Measurements from ENCODE around the gene C1orf159. TPM values are rescaled to one million over a fixed set of nuclear protein-coding genes. Genes with fewer than 3 reads are reported as not detected.
"Not testable (repeated sequence)": the region's sequence is repeated elsewhere in the genome, so short reads cannot be mapped to it uniquely, and the experiment has no call there.

The C1orf159 gene
- total RNA-seq, 1 experiment from 2014 or later: 32.4 TPM

DNA sequence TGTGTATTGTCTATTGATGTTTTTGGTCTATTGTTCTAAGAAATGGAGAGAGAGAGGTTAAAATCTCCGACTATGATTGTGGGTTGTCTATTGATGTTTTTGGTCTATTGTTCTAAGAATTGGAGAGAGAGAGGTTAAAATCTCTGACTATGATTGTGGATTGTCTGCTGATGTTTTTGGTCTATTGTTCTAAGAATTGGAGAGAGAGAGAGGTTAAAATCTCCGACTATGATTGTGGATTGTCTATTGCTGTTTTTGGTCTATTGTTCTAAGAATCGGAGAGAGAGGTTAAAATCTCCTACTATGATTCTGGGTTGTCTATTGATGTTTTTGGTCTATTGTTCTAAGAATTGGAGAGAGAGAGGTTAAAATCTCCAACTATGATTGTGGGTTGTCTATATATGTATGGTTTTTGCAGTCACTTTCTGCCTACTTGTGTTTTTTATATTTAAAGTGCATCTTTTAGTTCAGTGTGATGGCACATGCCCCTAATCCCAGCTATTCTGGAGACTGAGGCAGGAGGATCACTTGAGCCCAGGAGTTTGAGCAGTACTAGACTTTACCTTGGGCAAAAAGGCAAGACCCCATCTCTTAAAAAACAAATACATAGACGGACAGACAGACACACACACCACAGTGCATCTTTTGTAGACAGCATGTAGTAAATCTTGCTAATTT, 16.2 kb downstream of the C1orf159 start:
- TF ChIP-seq CTCF (IDR thresholded peaks at IDR 0.05; ENCODE audit: unreplicated experiment): no peak
- H3K4me3 Mint-ChIP-seq (ENCODE audit: low read depth, unreplicated experiment): no peak overlapping the region
- no peak for DNase-seq
- H3K9me3 Mint-ChIP-seq (ENCODE audit: low read depth, unreplicated experiment): peaks cover 4% of the 10 kb centered on the region
- H3K27me3 Mint-ChIP-seq (ENCODE audit: unreplicated experiment): no peaks in the 10 kb centered on the region
- H3K27ac Mint-ChIP-seq (ENCODE audit: unreplicated experiment): no peak overlapping the region
- peaks cover 12% of the 10 kb centered on the region for H3K36me3 Mint-ChIP-seq (ENCODE audit: insufficient read depth, unreplicated experiment)
- H3K4me1 Mint-ChIP-seq (ENCODE audit: low read depth, unreplicated experiment): no peaks in the 10 kb centered on the region
- intact Hi-C loops (cut with micrococcal nuclease; ENCODE audit: unreplicated experiment): no loop called here
- CTCF ChIA-PET: no interaction called here
- no TSS peak for BruUV-seq (replicated peaks)

GRCh38 chr1:1098681-1099421, 17.0 kb downstream of the C1orf159 start:
- H3K36me3 Mint-ChIP-seq (ENCODE audit: insufficient read depth, unreplicated experiment): peaks cover 13% of the 10 kb centered on the region
- TF ChIP-seq CTCF (IDR thresholded peaks at IDR 0.05; ENCODE audit: unreplicated experiment): no peak
- H3K9me3 Mint-ChIP-seq (ENCODE audit: low read depth, unreplicated experiment): peaks cover 4% of the 10 kb centered on the region
- intact Hi-C loops (cut with micrococcal nuclease; ENCODE audit: unreplicated experiment): no loop called here
- DNase-seq: no peak
- no TSS peak for BruUV-seq (replicated peaks)
- no peaks in the 10 kb centered on the region for H3K27me3 Mint-ChIP-seq (ENCODE audit: unreplicated experiment)
- CTCF ChIA-PET: no interaction called here
- H3K27ac Mint-ChIP-seq (ENCODE audit: unreplicated experiment): no peak overlapping the region
- no peak overlapping the region for H3K4me3 Mint-ChIP-seq (ENCODE audit: low read depth, unreplicated experiment)
- H3K4me1 Mint-ChIP-seq (ENCODE audit: low read depth, unreplicated experiment): no peaks in the 10 kb centered on the region

GRCh38 chr1:1096136-1096535, 19.8 kb downstream of the C1orf159 start:
- not testable (repeated sequence) for H3K27ac Mint-ChIP-seq (ENCODE audit: unreplicated experiment); H3K4me3 Mint-ChIP-seq (ENCODE audit: low read depth, unreplicated experiment); BruUV-seq (replicated peaks)

DNA sequence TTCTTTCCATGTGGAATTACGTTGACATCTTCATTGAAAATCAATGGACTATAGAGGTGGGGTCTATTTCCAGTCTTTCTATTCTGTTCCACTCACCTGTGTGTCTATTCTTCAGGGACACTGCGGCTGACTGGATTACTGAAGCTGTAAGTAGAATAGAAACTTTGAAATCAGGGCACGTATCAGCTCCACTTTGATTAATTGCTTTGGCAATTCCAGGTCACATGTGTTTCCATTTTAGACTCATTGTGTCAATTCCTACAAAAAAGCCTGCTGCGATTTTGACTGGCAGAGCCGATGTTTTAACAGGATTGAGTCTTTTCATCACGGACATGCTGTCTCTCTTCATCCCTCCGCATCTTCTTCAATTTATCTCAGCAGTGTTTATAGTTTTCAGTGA, 20.9 kb downstream of the C1orf159 start:
- CTCF ChIA-PET: no interaction called here
- no peak for TF ChIP-seq CTCF (IDR thresholded peaks at IDR 0.05; ENCODE audit: unreplicated experiment)
- Mint-ChIP-seq H3K36me3 (ENCODE audit: insufficient read depth, unreplicated experiment) (peaks cover 24% of the 10 kb centered on the region), H3K27me3 (ENCODE audit: unreplicated experiment) (no peaks in the 10 kb centered on the region), H3K9me3 (ENCODE audit: low read depth, unreplicated experiment) (no peaks in the 10 kb centered on the region), H3K4me3 (ENCODE audit: low read depth, unreplicated experiment) (no peak overlapping the region), H3K4me1 (ENCODE audit: low read depth, unreplicated experiment) (no peaks in the 10 kb centered on the region), H3K27ac (ENCODE audit: unreplicated experiment) (no peak overlapping the region)
- no peak for DNase-seq
- BruUV-seq (replicated peaks): TSS peak; percentile 9
- intact Hi-C loops (cut with micrococcal nuclease; ENCODE audit: unreplicated experiment): no loop called here

More at GRCh38 chr1:1096136-1096535, 19.8 kb downstream of the C1orf159 start:
- intact Hi-C loops (cut with micrococcal nuclease; ENCODE audit: unreplicated experiment); DNase-seq; H3K27me3 Mint-ChIP-seq (ENCODE audit: unreplicated experiment); H3K4me1 Mint-ChIP-seq (ENCODE audit: low read depth, unreplicated experiment); H3K9me3 Mint-ChIP-seq (ENCODE audit: low read depth, unreplicated experiment); CTCF ChIA-PET: not testable (repeated sequence)
- H3K36me3 Mint-ChIP-seq (ENCODE audit: insufficient read depth, unreplicated experiment): peaks cover 18% of the 10 kb centered on the region

DNA sequence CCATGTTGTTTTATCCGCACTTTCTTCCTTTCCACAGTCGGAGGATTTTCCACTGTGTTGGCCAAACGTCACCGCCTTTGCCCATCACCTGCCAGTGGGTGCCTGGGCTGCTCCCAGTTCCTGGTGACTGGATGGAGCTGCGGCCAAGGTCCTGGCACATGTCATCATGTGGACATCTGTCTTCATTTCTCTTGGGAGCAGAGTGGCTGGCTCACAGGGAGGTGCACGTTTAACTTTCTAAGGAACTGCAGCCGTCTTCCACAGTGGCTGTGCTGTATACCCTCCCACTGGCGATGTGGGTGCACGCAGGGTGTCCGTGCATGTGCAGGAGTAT, 22.3 kb downstream of the C1orf159 start:
- peaks cover 31% of the 10 kb centered on the region for H3K36me3 Mint-ChIP-seq (ENCODE audit: insufficient read depth, unreplicated experiment)
- H3K27ac Mint-ChIP-seq (ENCODE audit: unreplicated experiment): no peak overlapping the region
- CTCF ChIA-PET: no interaction called here

More for the DNA sequence above, 22.3 kb downstream of the C1orf159 start:
- intact Hi-C loops (cut with micrococcal nuclease; ENCODE audit: unreplicated experiment): no loop called here
- DNase-seq: no peak
- Mint-ChIP-seq H3K4me1 (ENCODE audit: low read depth, unreplicated experiment) (no peaks in the 10 kb centered on the region), H3K27me3 (ENCODE audit: unreplicated experiment) (no peaks in the 10 kb centered on the region), H3K4me3 (ENCODE audit: low read depth, unreplicated experiment) (no peak overlapping the region), H3K9me3 (ENCODE audit: low read depth, unreplicated experiment) (no peaks in the 10 kb centered on the region)
- no peak for TF ChIP-seq CTCF (IDR thresholded peaks at IDR 0.05; ENCODE audit: unreplicated experiment)
- BruUV-seq (replicated peaks): no TSS peak

All from Calu3 (cell line).